Neural cell (in vitro differentiated cells): ENCODE data around the gene TUBB1. TPM values are rescaled to one million over a fixed set of nuclear protein-coding genes. Genes with fewer than 3 reads are reported as not detected.
"Not testable (repeated sequence)": the region's sequence is repeated elsewhere in the genome, so short reads cannot be mapped to it uniquely, and the experiment has no call there.

ENCODE experiments used
- H2AFZ ChIP-seq: fragments of 200-600, 300-800 bp; sonication (generic), shearing (Covaris generic); 2 replicates; pipeline ENCODE4 v1.6.0; 2014; ENCODE audit warnings: low read depth, mild to moderate bottlenecking, antibody characterized with exemption, low read length, moderate library complexity
- H3F3A ChIP-seq: fragments of 200-600 bp; shearing (Covaris generic); 2 replicates; pipeline ENCODE4 v1.6.1; 2016; ENCODE audit warnings: mild to moderate bottlenecking, moderate library complexity, mixed read lengths, antibody characterized with exemption, low read length; ENCODE audit not compliant: insufficient read depth, poor library complexity, severe bottlenecking
- H3K27ac ChIP-seq: fragments of 200-600, 300-800 bp; sonication (generic), shearing (Covaris generic); 2 replicates; pipeline ENCODE4 v1.5.1; 2014; ENCODE audit warnings: mild to moderate bottlenecking, low read length, moderate library complexity
- H3K27me3 ChIP-seq: fragments of 300-800, 200-600 bp; sonication (generic), shearing (Covaris generic); 2 replicates; pipeline ENCODE4 v1.6.0; 2014; ENCODE audit warnings: mild to moderate bottlenecking, low read depth, low read length, moderate library complexity; ENCODE audit not compliant: insufficient read depth
- H3K36me3 ChIP-seq: fragments of 300-800, 200-600 bp; sonication (generic), shearing (Covaris generic); 2 replicates; pipeline ENCODE4 v1.5.1; 2014; ENCODE audit warnings: mild to moderate bottlenecking, antibody characterized with exemption, low read length, moderate library complexity; ENCODE audit not compliant: insufficient read depth
- H3K4me2 ChIP-seq: fragments of 300-800, 200-600 bp; sonication (generic), shearing (Covaris generic); 2 replicates; pipeline ENCODE4 v1.6.0; 2014; ENCODE audit warnings: mild to moderate bottlenecking, low read length
- H3K4me3 ChIP-seq: fragments of 300-800, 200-600 bp; sonication (generic), shearing (Covaris generic); 2 replicates; pipeline ENCODE4 v1.5.1; 2014; ENCODE audit warnings: mild to moderate bottlenecking, low read length, moderate library complexity
- H3K79me2 ChIP-seq: fragments of 200-600 bp; shearing (Covaris generic); replicated peaks from 2 replicates; pipeline ENCODE4 v1.6.0; 2014; ENCODE audit warnings: mild to moderate bottlenecking, low read length, moderate library complexity; ENCODE audit not compliant: insufficient read depth
- H3K9ac ChIP-seq: fragments of 300-800, 200-600 bp; sonication (generic), shearing (Covaris generic); 2 replicates; pipeline ENCODE4 v1.6.1; 2016; ENCODE audit warnings: mild to moderate bottlenecking, low read length, mixed read lengths
- H3K9me2 ChIP-seq: fragments of 200-600 bp; shearing (Covaris generic); 2 replicates; pipeline ENCODE4 v1.6.1; 2016; ENCODE audit warnings: mild to moderate bottlenecking, low read length, mixed read lengths; ENCODE audit not compliant: insufficient read depth
- H3K9me3 ChIP-seq: fragments of 200-600, 300-800 bp; sonication (generic), shearing (Covaris generic); 2 replicates; pipeline ENCODE4 v1.6.1; 2016; ENCODE audit warnings: mild to moderate bottlenecking, mixed run types, low read length, moderate library complexity, mixed read lengths
- H4K20me1 ChIP-seq: fragments of 200-600 bp; shearing (Covaris generic); 2 replicates; pipeline ENCODE4 v1.6.1; 2016; ENCODE audit warnings: mild to moderate bottlenecking, mixed run types; ENCODE audit not compliant: insufficient read depth
- CTCF ChIP-seq: fragments of 450-650 bp; IDR thresholded peaks from 2 replicates; pipeline ENCODE4 v1.5.1; 2014; ENCODE audit warnings: antibody characterized with exemption, mild to moderate bottlenecking, moderate library complexity; ENCODE audit not compliant: poor library complexity, severe bottlenecking
- EZH2 ChIP-seq: fragments of 200-600, 300-800 bp; shearing (Covaris generic), sonication (generic); IDR thresholded peaks from 2 replicates; pipeline ENCODE4 v1.6.1; 2014; ENCODE audit warnings: antibody characterized with exemption, low read length, borderline replicate concordance, mild to moderate bottlenecking; ENCODE audit not compliant: insufficient read depth, poor library complexity, severe bottlenecking
- POLR2AphosphoS5 ChIP-seq: IDR thresholded peaks from 2 replicates; pipeline ENCODE4 v1.6.1; 2012
- RAD21 ChIP-seq: fragments of 450-650 bp; conservative IDR thresholded peaks from 2 replicates; pipeline ENCODE4 v1.6.1; 2014; ENCODE audit warnings: antibody characterized with exemption, mild to moderate bottlenecking, moderate library complexity
- TAF1 ChIP-seq: IDR thresholded peaks from 2 replicates; pipeline ENCODE4 v1.6.1; 2012; ENCODE audit warnings: low read depth
- polyA plus RNA-seq: library from polyadenylated mRNA; depleted of rRNA; stranded (reverse); fragments of >200 nt; gene quantifications from 2 replicates; pipeline ENCODE4 v1.2.3, GENCODE V29; 2014

Gene TUBB1
- polyA plus RNA-seq, 1 donor from 2014 or later: not detected

- no peaks in the 10 kb centered on the region for H3K36me3 ChIP-seq
- H3F3A ChIP-seq: no peaks in the 10 kb centered on the region
- H3K79me2 ChIP-seq: no peaks in the 10 kb centered on the region
- no peaks in the 10 kb centered on the region for H3K9me2 ChIP-seq
- no peak overlapping the region for H3K27ac ChIP-seq
- peaks cover 10% of the 10 kb centered on the region for H3K27me3 ChIP-seq
- no peaks in the 10 kb centered on the region for H3K9me3 ChIP-seq
- H3K9ac ChIP-seq: no peak overlapping the region
- no peak overlapping the region for H2AFZ ChIP-seq
- H3K4me2 ChIP-seq: no peak overlapping the region
- H4K20me1 ChIP-seq: no peaks in the 10 kb centered on the region
- H3K4me3 ChIP-seq: no peak overlapping the region
- no peak for TF ChIP-seq POLR2AphosphoS5
- no peak for TF ChIP-seq TAF1
- no peak for TF ChIP-seq CTCF
These were observed 8.8 kb upstream of the TUBB1 start for GRCh38 chr20:59010321-59010994.

GRCh38 chr20:59010995-59011873 lies 8.0 kb upstream of the TUBB1 start:
- Histone ChIP-seq H3K27ac (no peak overlapping the region), H3K9ac (no peak overlapping the region)

GRCh38 chr20:59011874-59012157 lies 7.4 kb upstream of the TUBB1 start:
- H3K9me2 ChIP-seq, H3K27me3 ChIP-seq, H2AFZ ChIP-seq, H3K4me3 ChIP-seq, H3K36me3 ChIP-seq, H4K20me1 ChIP-seq, H3K9ac ChIP-seq, H3F3A ChIP-seq, H3K4me2 ChIP-seq, H3K9me3 ChIP-seq, H3K27ac ChIP-seq, H3K79me2 ChIP-seq: not testable (repeated sequence)

More at GRCh38 chr20:59010995-59011873, 8.0 kb upstream of the TUBB1 start:
- H2AFZ ChIP-seq: no peak overlapping the region
- no peak overlapping the region for H3K4me3 ChIP-seq
- H3K9me2 ChIP-seq: no peaks in the 10 kb centered on the region
- H3K9me3 ChIP-seq: no peaks in the 10 kb centered on the region
- no peaks in the 10 kb centered on the region for H3K79me2 ChIP-seq
- no peak for TF ChIP-seq EZH2
- TF ChIP-seq RAD21: no peak
- no peaks in the 10 kb centered on the region for H3F3A ChIP-seq
- H4K20me1 ChIP-seq: no peaks in the 10 kb centered on the region
- H3K27me3 ChIP-seq: peaks cover 6% of the 10 kb centered on the region
- no peak overlapping the region for H3K4me2 ChIP-seq
- H3K36me3 ChIP-seq: no peaks in the 10 kb centered on the region
